NCI-H1436 (cell line): Measurements from ENCODE around the gene ATP5F1A.
"Not testable (repeated sequence)": the region's sequence is repeated elsewhere in the genome, so short reads cannot be mapped to it uniquely, and the experiment has no call there.

Experiments used
- DNase-seq: peaks from one replicate; lab custom pipeline; 2025; lab: John Stamatoyannopoulos, UW

The ATP5F1A gene

GRCh38 chr18:46047369-46047768 is 50.7 kb downstream of the ATP5F1A start:
- DNase-seq, result not testable (repeated sequence)

- DNase-seq, result no peak
Measured at GRCh38 chr18:46046688-46047087, 51.4 kb downstream of the ATP5F1A start.

- DNase-seq, result no peak
Measured at GRCh38 chr18:46046126-46046525, 52.0 kb downstream of the ATP5F1A start.

- no peak for DNase-seq
Measured at GRCh38 chr18:46042571-46043123, 55.4 kb downstream of the ATP5F1A start.

GRCh38 chr18:46040747-46041104 is 57.4 kb downstream of the ATP5F1A start:
- no peak for DNase-seq

- no peak for DNase-seq
Measured at GRCh38 chr18:46040033-46040746, 57.9 kb downstream of the ATP5F1A start.

GRCh38 chr18:46037512-46038305 is 60.4 kb downstream of the ATP5F1A start:
- no peak for DNase-seq

GRCh38 chr18:46035696-46036680 is 62.1 kb downstream of the ATP5F1A start:
- no peak for DNase-seq

GRCh38 chr18:46034230-46034629 is 63.9 kb downstream of the ATP5F1A start:
- no peak for DNase-seq

GRCh38 chr18:46031741-46032140 is 66.4 kb downstream of the ATP5F1A start:
- no peak for DNase-seq
